ENCODE measurements around the gene NDUFB10.
"Not testable (repeated sequence)": the region's sequence is repeated elsewhere in the genome, so short reads cannot be mapped to it uniquely, and the experiment has no call there.

The NDUFB10 gene

GRCh38 chr16:1926271-1926670 lies 33.1 kb upstream of the NDUFB10 start:
- no peak for DNase-seq

GRCh38 chr16:1929105-1929504 lies 30.2 kb upstream of the NDUFB10 start:
- DNase-seq: peak; percentile 13 to 39 (median 27)

- peak; percentile 90 to 97 (median 96) for DNase-seq
Observed at GRCh38 chr16:1929578-1930337, 29.6 kb upstream of the NDUFB10 start.

- DNase-seq: no peak
Observed at GRCh38 chr16:1930338-1930720, 29.0 kb upstream of the NDUFB10 start.

- no peak for DNase-seq
Observed at GRCh38 chr16:1932050-1933028, 27.0 kb upstream of the NDUFB10 start.

GRCh38 chr16:1933097-1933661 lies 26.2 kb upstream of the NDUFB10 start:
- DNase-seq: no peak

GRCh38 chr16:1936945-1937479 lies 22.3 kb upstream of the NDUFB10 start:
- no peak for DNase-seq

- peak; percentile 81 to 84 (median 84) for DNase-seq
Observed at GRCh38 chr16:1938316-1938715, 21.0 kb upstream of the NDUFB10 start.

- no peak for DNase-seq
Observed at GRCh38 chr16:1938910-1939309, 20.4 kb upstream of the NDUFB10 start.

- not testable (repeated sequence) for DNase-seq
Observed at GRCh38 chr16:1939833-1940232, 19.5 kb upstream of the NDUFB10 start.

GRCh38 chr16:1940273-1941161 lies 18.8 kb upstream of the NDUFB10 start:
- DNase-seq: no peak

GRCh38 chr16:1941162-1942046 lies 17.9 kb upstream of the NDUFB10 start:
- no peak for DNase-seq

GRCh38 chr16:1942047-1942809 lies 17.1 kb upstream of the NDUFB10 start:
- DNase-seq: peak; percentile 54 to 71 (median 64)

GRCh38 chr16:1942810-1943726 lies 16.3 kb upstream of the NDUFB10 start, which contains the start of gene MSRB1:
Gene MSRB1 (minus strand): TSS chr16:1943199. CDS start chr16:1943156, 43 bp downstream.
- peak; percentile 100 for DNase-seq

GRCh38 chr16:1944612-1945199 lies 14.6 kb upstream of the NDUFB10 start:
- DNase-seq: no peak

- DNase-seq: no peak
Observed at GRCh38 chr16:1945559-1946391, 13.6 kb upstream of the NDUFB10 start.
